K562 (cell line): ENCODE data around the gene NPIPB2. TPM values are rescaled to one million over a fixed set of nuclear protein-coding genes. Genes with fewer than 3 reads are reported as not detected.

ENCODE experiments used
- EP300 ChIP-seq: IDR thresholded peaks from 2 replicates; pipeline ENCODE4 v1.6.1; 2012; ENCODE audit warnings: low read length, improper control_type of control experiment
- KLF6 ChIP-seq: fragments of 250-450 bp; sonication (Bioruptor Pico); IDR thresholded peaks from 2 replicates; pipeline ENCODE4 v1.4.0; 2020; ENCODE audit warnings: mild to moderate bottlenecking, moderate library complexity, borderline replicate concordance
- MAZ ChIP-seq, 2 experiments: fragments of 450-650 bp in 1 of 2; sonication (generic) in 1 of 2; formaldehyde crosslinking; IDR thresholded peaks in 1 of 2; conservative IDR thresholded peaks in 1 of 2; 2 replicates each; pipeline versions ENCODE4 v1.4.0 to v1.5.0; 2020; ENCODE audit warnings: mild to moderate bottlenecking in 1 of 2, missing genetic modification reagents in 1 of 2
- ZNF644 ChIP-seq: fragments of 200-800 bp; sonication (Bioruptor generic); IDR thresholded peaks from 2 replicates; pipeline ENCODE4 v1.6.1; 2016; ENCODE audit warnings: low read depth, missing genetic modification characterization, missing compliant biosample characterization
- polyA plus RNA-seq, 8 experiments: library from polyadenylated mRNA; depleted of rRNA in 4 of 8; stranded (reverse) in 5 of 8; unstranded in 3 of 8; fragments of >200 nt; fragmentation: Nextera tagmentation in 2 of 8; fragmentation: Illumina TruSeq in 1 of 8; extraction: Ambion mirVana in 2 of 8; extraction: Trizol in 1 of 8; gene quantifications; 2 replicates each; pipeline versions ENCODE4 v1.2.1 to v1.2.3, GENCODE V29; 2011 to 2014; ENCODE audit warnings: inconsistent platforms in 1 of 8, missing spikeins in 1 of 8
- total RNA-seq, 7 experiments: library from RNA; depleted of rRNA in 6 of 7; stranded (reverse); fragments of >200 nt in 6 of 7; fragmentation: Illumina TruSeq in 2 of 7; extraction: Trizol in 2 of 7; gene quantifications; 2 replicates each; pipeline versions ENCODE4 v1.2.1 to v1.2.3, GENCODE V29; 2011 to 2021; ENCODE audit warnings: low replicate concordance in 1 of 7
- TF ChIP-seq, protein P1 (sequence below), 2 experiments: IDR thresholded peaks in 1 of 2; conservative IDR thresholded peaks in 1 of 2; 2 replicates each; pipeline ENCODE4 v1.6.1; 2016; ENCODE audit warnings: low read depth in 2 of 2, mild to moderate bottlenecking in 1 of 2, missing compliant biosample characterization in 1 of 2, missing genetic modification characterization in 1 of 2, moderate library complexity in 1 of 2
- TF ChIP-seq, protein P2 (sequence below): fragments of 450-650 bp; IDR thresholded peaks from one replicate; pipeline ENCODE4 v1.6.1; 2018; ENCODE audit warnings: mild to moderate bottlenecking, moderate library complexity; ENCODE audit not compliant: partially characterized antibody
- TF ChIP-seq, protein P3 (sequence below): fragments of 250-450 bp; sonication (Bioruptor Pico); IDR thresholded peaks from 2 replicates; pipeline ENCODE4 v1.4.0; 2020; ENCODE audit warnings: borderline replicate concordance
- TF ChIP-seq, protein P4 (sequence below), 2 experiments: fragments of 450-650 bp in 1 of 2; sonication (generic) in 1 of 2; formaldehyde crosslinking in 1 of 2; IDR thresholded peaks; 2 replicates each; pipeline versions ENCODE4 v1.7.1 to v1.9.0; 2016 to 2022; ENCODE audit warnings: inconsistent platforms in 1 of 2, mild to moderate bottlenecking in 1 of 2, missing genetic modification reagents in 1 of 2

NPIPB2 gene
- total and polyA plus RNA-seq, 9 of the 15 experiments (the other 6 are each of a cell fraction or from before 2014, with no cell fraction given): 0.21 to 2.9 (median 1.6) TPM; not detected in 1

DNA sequence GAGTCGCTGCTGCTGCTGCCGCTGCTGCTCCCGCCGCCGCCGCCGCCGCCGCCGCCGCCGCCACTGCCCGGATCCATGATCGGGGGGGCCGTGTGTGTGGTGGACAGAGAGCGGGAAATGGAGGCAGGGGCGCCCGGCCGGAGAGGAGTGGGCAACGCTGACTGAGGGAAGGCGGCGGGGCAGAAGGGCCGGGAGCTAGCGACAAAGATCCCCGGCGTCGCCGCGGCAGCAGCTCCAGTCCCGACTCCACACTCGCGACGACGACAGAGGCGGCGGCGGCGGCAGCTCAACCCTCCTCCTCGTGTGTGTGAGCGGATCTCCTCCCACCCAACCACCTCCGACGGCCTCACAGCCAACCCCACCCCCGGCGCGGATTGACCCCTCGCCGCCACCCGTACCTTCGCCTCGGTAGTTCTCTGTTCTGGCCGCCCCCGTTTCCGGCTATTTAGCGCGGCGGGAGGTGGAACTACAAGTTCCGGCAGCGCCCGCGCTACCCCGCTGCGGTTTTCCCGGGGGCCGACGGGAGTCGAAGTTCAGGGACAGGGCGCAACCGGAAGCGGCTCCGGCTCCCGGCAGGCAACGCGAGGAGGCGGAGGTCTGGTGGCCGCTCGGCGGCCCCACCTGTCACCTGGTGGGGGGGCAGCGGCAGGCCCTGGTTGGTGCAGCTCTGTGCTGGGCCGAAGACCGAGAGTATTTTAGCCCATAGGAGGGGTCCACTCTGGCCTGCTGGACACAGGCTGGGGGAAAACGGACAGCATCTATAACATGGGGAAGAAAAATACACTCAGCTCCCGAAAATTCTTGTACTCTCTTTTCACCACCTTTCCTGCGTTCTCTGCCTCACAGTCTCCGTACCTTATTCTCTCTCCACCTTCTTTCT lies 26.0 kb downstream of the NPIPB2 start, which contains the start of gene GSPT1 (continued):
- TF ChIP-seq, protein P1, sequence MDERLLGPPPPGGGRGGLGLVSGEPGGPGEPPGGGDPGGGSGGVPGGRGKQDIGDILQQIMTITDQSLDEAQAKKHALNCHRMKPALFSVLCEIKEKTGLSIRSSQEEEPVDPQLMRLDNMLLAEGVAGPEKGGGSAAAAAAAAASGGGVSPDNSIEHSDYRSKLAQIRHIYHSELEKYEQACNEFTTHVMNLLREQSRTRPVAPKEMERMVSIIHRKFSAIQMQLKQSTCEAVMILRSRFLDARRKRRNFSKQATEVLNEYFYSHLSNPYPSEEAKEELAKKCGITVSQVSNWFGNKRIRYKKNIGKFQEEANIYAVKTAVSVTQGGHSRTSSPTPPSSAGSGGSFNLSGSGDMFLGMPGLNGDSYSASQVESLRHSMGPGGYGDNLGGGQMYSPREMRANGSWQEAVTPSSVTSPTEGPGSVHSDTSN (CRISPR knock-in tag; IDR thresholded peaks at IDR 0.05; ENCODE audit: low read depth): no peak
- TF ChIP-seq, protein P1 (tag; conservative IDR thresholded peaks at IDR 0.05; ENCODE audit: low read depth): no peak
- TF ChIP-seq, protein P2, sequence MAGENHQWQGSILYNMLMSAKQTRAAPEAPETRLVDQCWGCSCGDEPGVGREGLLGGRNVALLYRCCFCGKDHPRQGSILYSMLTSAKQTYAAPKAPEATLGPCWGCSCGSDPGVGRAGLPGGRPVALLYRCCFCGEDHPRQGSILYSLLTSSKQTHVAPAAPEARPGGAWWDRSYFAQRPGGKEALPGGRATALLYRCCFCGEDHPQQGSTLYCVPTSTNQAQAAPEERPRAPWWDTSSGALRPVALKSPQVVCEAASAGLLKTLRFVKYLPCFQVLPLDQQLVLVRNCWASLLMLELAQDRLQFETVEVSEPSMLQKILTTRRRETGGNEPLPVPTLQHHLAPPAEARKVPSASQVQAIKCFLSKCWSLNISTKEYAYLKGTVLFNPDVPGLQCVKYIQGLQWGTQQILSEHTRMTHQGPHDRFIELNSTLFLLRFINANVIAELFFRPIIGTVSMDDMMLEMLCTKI: no peak
- TF ChIP-seq, protein P3, sequence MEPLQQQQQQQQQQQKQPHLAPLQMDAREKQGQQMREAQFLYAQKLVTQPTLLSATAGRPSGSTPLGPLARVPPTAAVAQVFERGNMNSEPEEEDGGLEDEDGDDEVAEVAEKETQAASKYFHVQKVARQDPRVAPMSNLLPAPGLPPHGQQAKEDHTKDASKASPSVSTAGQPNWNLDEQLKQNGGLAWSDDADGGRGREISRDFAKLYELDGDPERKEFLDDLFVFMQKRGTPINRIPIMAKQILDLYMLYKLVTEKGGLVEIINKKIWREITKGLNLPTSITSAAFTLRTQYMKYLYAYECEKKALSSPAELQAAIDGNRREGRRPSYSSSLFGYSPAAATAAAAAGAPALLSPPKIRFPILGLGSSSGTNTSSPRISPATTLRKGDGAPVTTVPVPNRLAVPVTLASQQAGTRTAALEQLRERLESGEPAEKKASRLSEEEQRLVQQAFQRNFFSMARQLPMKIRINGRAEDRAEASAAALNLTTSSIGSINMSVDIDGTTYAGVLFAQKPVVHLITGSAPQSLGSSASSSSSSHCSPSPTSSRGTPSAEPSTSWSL (CRISPR knock-in tag): no peak
- TF ChIP-seq, protein P4, sequence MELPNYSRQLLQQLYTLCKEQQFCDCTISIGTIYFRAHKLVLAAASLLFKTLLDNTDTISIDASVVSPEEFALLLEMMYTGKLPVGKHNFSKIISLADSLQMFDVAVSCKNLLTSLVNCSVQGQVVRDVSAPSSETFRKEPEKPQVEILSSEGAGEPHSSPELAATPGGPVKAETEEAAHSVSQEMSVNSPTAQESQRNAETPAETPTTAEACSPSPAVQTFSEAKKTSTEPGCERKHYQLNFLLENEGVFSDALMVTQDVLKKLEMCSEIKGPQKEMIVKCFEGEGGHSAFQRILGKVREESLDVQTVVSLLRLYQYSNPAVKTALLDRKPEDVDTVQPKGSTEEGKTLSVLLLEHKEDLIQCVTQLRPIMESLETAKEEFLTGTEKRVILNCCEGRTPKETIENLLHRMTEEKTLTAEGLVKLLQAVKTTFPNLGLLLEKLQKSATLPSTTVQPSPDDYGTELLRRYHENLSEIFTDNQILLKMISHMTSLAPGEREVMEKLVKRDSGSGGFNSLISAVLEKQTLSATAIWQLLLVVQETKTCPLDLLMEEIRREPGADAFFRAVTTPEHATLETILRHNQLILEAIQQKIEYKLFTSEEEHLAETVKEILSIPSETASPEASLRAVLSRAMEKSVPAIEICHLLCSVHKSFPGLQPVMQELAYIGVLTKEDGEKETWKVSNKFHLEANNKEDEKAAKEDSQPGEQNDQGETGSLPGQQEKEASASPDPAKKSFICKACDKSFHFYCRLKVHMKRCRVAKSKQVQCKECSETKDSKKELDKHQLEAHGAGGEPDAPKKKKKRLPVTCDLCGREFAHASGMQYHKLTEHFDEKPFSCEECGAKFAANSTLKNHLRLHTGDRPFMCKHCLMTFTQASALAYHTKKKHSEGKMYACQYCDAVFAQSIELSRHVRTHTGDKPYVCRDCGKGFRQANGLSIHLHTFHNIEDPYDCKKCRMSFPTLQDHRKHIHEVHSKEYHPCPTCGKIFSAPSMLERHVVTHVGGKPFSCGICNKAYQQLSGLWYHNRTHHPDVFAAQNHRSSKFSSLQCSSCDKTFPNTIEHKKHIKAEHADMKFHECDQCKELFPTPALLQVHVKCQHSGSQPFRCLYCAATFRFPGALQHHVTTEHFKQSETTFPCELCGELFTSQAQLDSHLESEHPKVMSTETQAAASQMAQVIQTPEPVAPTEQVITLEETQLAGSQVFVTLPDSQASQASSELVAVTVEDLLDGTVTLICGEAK (IDR thresholded peaks at IDR 0.05): peak; percentile 93
- TF ChIP-seq, protein P4 (CRISPR knock-in tag; IDR thresholded peaks at IDR 0.05): no peak
- TF ChIP-seq ZNF644 (peak; percentile 98), EP300 (no peak), MAZ (CRISPR knock-in tag; conservative IDR thresholded peaks at IDR 0.05 in 1 of 2, IDR thresholded peaks at IDR 0.05 in 1 of 2) (peak; percentile 99), KLF6 (peak; percentile 86; the same call in 1 of the 2 replicates)
